ENCODE results near the gene DGUOK. TPM values are rescaled to one million over a fixed set of nuclear protein-coding genes. Genes with fewer than 3 reads are reported as not detected.

DGUOK gene
- total and polyA plus RNA-seq, 2 donors from 2014 or later, result 44.4 to 86.2 TPM

- H3K4me1 ChIP-seq (ENCODE audit: control insufficient read depth in 2 of 3, insufficient read depth in 2 of 3, low read depth in 1 of 3, low read length in 3 of 3), result peaks cover 3 to 17% (median 4%) of the 10 kb centered on the region in 3 donors
- no peaks in the 10 kb centered on the region for H3K27me3 ChIP-seq (ENCODE audit: control insufficient read depth, insufficient read depth, low read length)
- H3K36me3 ChIP-seq (ENCODE audit: control insufficient read depth in 2 of 3, insufficient read depth in 3 of 3, low read length in 3 of 3), result no peaks in the 10 kb centered on the region
- H3K27ac ChIP-seq (ENCODE audit: low read depth in 2 of 2, low read length in 2 of 2), result no peak overlapping the region
- H3K9me3 ChIP-seq (ENCODE audit: control insufficient read depth in 2 of 3, insufficient read depth in 1 of 3, low read length in 3 of 3), result no peaks in the 10 kb centered on the region
- TF ChIP-seq CTCF (IDR thresholded peaks at IDR 0.05; ENCODE audit: borderline replicate concordance, extremely low read depth, insufficient read depth), result no peak
- no peak overlapping the region for H3K9ac ChIP-seq (ENCODE audit: low read length in 3 of 3)
- no peak overlapping the region for H3K4me3 ChIP-seq (ENCODE audit: low read length in 3 of 3)
- intact Hi-C loops (cut with DNase I), result no loop called here
- no peak for FAIRE-seq
- DNase-seq, result no peak
These were observed 71.8 kb downstream of the DGUOK start for GRCh38 chr2:73998451-73998850.

- DNase-seq (no peak), FAIRE-seq (no peak)
- TF ChIP-seq CTCF (IDR thresholded peaks at IDR 0.05; ENCODE audit: borderline replicate concordance, extremely low read depth, insufficient read depth), result no peak
- Histone ChIP-seq H3K9me3 (ENCODE audit: control insufficient read depth in 2 of 3, insufficient read depth in 1 of 3, low read length in 3 of 3) (no peaks in the 10 kb centered on the region), H3K4me3 (ENCODE audit: low read length in 3 of 3) (no peak overlapping the region), H3K36me3 (ENCODE audit: control insufficient read depth in 2 of 3, insufficient read depth in 3 of 3, low read length in 3 of 3) (no peaks in the 10 kb centered on the region), H3K27ac (ENCODE audit: low read depth in 2 of 2, low read length in 2 of 2) (no peak overlapping the region), H3K4me1 (ENCODE audit: control insufficient read depth in 2 of 3, insufficient read depth in 2 of 3, low read depth in 1 of 3, low read length in 3 of 3) (peaks cover 3 to 17% (median 4%) of the 10 kb centered on the region in 3 donors), H3K9ac (ENCODE audit: low read length in 3 of 3) (no peak overlapping the region), H3K27me3 (ENCODE audit: control insufficient read depth, insufficient read depth, low read length) (no peaks in the 10 kb centered on the region)
- intact Hi-C loops (cut with DNase I), result no loop called here
These were observed 72.3 kb downstream of the DGUOK start for GRCh38 chr2:73998933-73999332.

- DNase-seq, result peak in 4 of 5 donors; percentile 88 to 92 (median 90)
- H3K27ac ChIP-seq (ENCODE audit: low read depth in 2 of 2, low read length in 2 of 2), result no peak overlapping the region
- H3K36me3 ChIP-seq (ENCODE audit: control insufficient read depth in 2 of 3, insufficient read depth in 3 of 3, low read length in 3 of 3), result no peaks in the 10 kb centered on the region
- H3K9ac ChIP-seq (ENCODE audit: low read length in 3 of 3), result no peak overlapping the region
- no peaks in the 10 kb centered on the region for H3K9me3 ChIP-seq (ENCODE audit: control insufficient read depth in 2 of 3, insufficient read depth in 1 of 3, low read length in 3 of 3)
- H3K4me1 ChIP-seq (ENCODE audit: control insufficient read depth in 2 of 3, insufficient read depth in 2 of 3, low read depth in 1 of 3, low read length in 3 of 3), result peaks cover 3 to 17% (median 4%) of the 10 kb centered on the region in 3 donors
- peak overlapping the region in 1 of 3 donors; percentile 41 for H3K4me3 ChIP-seq (ENCODE audit: low read length in 3 of 3)
- no peak for TF ChIP-seq CTCF (IDR thresholded peaks at IDR 0.05; ENCODE audit: borderline replicate concordance, extremely low read depth, insufficient read depth)
- H3K27me3 ChIP-seq (ENCODE audit: control insufficient read depth, insufficient read depth, low read length), result no peaks in the 10 kb centered on the region
- intact Hi-C loops (cut with DNase I), result no loop called here
- no peak for FAIRE-seq
These were observed 73.4 kb downstream of the DGUOK start for GRCh38 chr2:73999881-74000597.
